ENCODE results near the gene PLCB2.

DNA sequence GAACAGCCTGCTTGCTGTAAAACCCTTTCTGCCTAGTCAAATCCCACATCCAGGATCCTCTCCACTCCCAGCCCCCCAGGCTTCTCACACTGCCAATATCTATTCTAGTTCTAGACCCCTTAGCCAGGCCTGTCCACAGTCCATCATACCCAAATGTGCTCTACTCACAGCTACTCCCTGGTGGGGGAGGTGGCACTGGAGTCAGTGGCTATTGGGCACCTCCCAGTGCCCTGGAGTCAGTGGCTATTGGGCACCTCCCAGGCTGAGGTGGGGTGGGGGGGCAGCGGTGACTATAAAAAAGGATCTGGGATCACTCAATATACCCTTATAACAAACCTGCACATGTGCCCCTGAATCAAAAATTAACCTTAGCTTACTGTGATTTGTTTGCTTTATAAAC is 49.5 kb upstream of the PLCB2 start:
- TF ChIP-seq GATA3 (IDR thresholded peaks at IDR 0.05; ENCODE audit: low read depth, low read length) (no peak), GATA2 (IDR thresholded peaks at IDR 0.05; ENCODE audit: low read depth, low read length) (no peak)

Measured in SH-SY5Y (cell line).